Epithelial cell of umbilical artery (primary cell): ENCODE data around the gene MLLT1. TPM values are rescaled to one million over a fixed set of nuclear protein-coding genes. Genes with fewer than 3 reads are reported as not detected.

Experiments used
- total RNA-seq: library from RNA; depleted of rRNA; stranded (reverse); fragments of >200 nt; gene quantifications from 2 replicates; pipeline ENCODE4 v1.2.3, GENCODE V29; 2014

The MLLT1 gene
- 3.3 and 3.9 TPM in 2 replicates for total RNA-seq

GRCh38 chr19:6279931-6280591 lies at the start of gene MLLT1:
MLLT1 (minus strand) TSS chr19:6279975; CDS start chr19:6279784, 191 bp downstream.

Other genes with a start within 250 kb of the MLLT1 start
- 3.2 and 4.2 TPM in 2 replicates for gene RFX2, start 169.5 kb downstream of the MLLT1 start, total RNA-seq
- gene ACSBG2, start 144.3 kb downstream of the MLLT1 start, total RNA-seq = not detected in 2 replicates
- not detected in 2 replicates for gene ACER1, start 53.6 kb upstream of the MLLT1 start, total RNA-seq
- 63.8 and 73.7 TPM in 2 replicates for gene CLPP, start 81.6 kb upstream of the MLLT1 start, total RNA-seq
- 40.3 and 74.1 TPM in 2 replicates for gene ALKBH7, start 92.8 kb upstream of the MLLT1 start, total RNA-seq
- gene PSPN, start 96.0 kb upstream of the MLLT1 start, total RNA-seq = 0.61 and 1.3 TPM in 2 replicates
- 48.6 and 50.3 TPM in 2 replicates for gene GTF2F1, start 113.2 kb upstream of the MLLT1 start, total RNA-seq
- gene KHSRP, start 144.8 kb upstream of the MLLT1 start, total RNA-seq = 83.5 and 96.2 TPM in 2 replicates
- gene SLC25A41, start 153.8 kb upstream of the MLLT1 start, total RNA-seq = not detected in 2 replicates
- 19.2 and 32.8 TPM in 2 replicates for gene SLC25A23, start 179.8 kb upstream of the MLLT1 start, total RNA-seq
- not detected in 2 replicates for gene CRB3, start 184.3 kb upstream of the MLLT1 start, total RNA-seq
- not detected in 2 replicates for gene DENND1C, start 201.8 kb upstream of the MLLT1 start, total RNA-seq
- gene TUBB4A, start 222.3 kb upstream of the MLLT1 start, total RNA-seq = not detected in 2 replicates